ENCODE measurements around the gene TENM3. TPM values are rescaled to one million over a fixed set of nuclear protein-coding genes. Genes with fewer than 3 reads are reported as not detected.

Gene TENM3
- total RNA-seq, 1 experiment from 2014 or later, result 71.0 TPM

DNA sequence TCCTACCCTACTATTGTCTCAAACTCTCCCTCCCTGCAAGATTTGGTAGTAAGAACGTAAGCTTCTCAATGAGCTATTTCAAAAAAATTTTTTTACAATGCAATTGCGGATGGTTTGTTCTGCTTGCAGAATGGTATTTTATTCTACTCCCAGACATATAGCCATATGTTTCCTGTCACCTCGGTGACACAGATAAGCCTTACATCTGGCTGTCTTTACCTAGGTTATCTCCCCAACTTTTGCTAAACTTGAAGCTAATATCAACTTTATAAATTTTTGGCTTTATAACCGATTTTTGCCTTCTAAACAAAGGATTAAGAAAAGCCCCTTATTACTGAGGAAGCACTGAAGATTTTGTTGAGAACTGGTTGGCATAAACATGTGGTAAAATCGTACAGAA is 331.5 kb downstream of the TENM3 start:
- ChIA-PET POLR2A (no interaction called here), CTCF (no interaction called here)
- TF ChIP-seq, protein P1, sequence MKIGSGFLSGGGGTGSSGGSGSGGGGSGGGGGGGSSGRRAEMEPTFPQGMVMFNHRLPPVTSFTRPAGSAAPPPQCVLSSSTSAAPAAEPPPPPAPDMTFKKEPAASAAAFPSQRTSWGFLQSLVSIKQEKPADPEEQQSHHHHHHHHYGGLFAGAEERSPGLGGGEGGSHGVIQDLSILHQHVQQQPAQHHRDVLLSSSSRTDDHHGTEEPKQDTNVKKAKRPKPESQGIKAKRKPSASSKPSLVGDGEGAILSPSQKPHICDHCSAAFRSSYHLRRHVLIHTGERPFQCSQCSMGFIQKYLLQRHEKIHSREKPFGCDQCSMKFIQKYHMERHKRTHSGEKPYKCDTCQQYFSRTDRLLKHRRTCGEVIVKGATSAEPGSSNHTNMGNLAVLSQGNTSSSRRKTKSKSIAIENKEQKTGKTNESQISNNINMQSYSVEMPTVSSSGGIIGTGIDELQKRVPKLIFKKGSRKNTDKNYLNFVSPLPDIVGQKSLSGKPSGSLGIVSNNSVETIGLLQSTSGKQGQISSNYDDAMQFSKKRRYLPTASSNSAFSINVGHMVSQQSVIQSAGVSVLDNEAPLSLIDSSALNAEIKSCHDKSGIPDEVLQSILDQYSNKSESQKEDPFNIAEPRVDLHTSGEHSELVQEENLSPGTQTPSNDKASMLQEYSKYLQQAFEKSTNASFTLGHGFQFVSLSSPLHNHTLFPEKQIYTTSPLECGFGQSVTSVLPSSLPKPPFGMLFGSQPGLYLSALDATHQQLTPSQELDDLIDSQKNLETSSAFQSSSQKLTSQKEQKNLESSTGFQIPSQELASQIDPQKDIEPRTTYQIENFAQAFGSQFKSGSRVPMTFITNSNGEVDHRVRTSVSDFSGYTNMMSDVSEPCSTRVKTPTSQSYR (CRISPR knock-in tag; IDR thresholded peaks at IDR 0.05), result no peak
- TF ChIP-seq JUN (CRISPR knock-in tag; IDR thresholded peaks at IDR 0.05), result no peak
- TF ChIP-seq SOX15 (CRISPR knock-in tag; IDR thresholded peaks at IDR 0.05), result no peak
- no peak for TF ChIP-seq ZNF232 (CRISPR knock-in tag; IDR thresholded peaks at IDR 0.05)
- no peak for TF ChIP-seq SMAD3 (CRISPR knock-in tag; IDR thresholded peaks at IDR 0.05; ENCODE audit: borderline replicate concordance)
- TF ChIP-seq, protein P2, sequence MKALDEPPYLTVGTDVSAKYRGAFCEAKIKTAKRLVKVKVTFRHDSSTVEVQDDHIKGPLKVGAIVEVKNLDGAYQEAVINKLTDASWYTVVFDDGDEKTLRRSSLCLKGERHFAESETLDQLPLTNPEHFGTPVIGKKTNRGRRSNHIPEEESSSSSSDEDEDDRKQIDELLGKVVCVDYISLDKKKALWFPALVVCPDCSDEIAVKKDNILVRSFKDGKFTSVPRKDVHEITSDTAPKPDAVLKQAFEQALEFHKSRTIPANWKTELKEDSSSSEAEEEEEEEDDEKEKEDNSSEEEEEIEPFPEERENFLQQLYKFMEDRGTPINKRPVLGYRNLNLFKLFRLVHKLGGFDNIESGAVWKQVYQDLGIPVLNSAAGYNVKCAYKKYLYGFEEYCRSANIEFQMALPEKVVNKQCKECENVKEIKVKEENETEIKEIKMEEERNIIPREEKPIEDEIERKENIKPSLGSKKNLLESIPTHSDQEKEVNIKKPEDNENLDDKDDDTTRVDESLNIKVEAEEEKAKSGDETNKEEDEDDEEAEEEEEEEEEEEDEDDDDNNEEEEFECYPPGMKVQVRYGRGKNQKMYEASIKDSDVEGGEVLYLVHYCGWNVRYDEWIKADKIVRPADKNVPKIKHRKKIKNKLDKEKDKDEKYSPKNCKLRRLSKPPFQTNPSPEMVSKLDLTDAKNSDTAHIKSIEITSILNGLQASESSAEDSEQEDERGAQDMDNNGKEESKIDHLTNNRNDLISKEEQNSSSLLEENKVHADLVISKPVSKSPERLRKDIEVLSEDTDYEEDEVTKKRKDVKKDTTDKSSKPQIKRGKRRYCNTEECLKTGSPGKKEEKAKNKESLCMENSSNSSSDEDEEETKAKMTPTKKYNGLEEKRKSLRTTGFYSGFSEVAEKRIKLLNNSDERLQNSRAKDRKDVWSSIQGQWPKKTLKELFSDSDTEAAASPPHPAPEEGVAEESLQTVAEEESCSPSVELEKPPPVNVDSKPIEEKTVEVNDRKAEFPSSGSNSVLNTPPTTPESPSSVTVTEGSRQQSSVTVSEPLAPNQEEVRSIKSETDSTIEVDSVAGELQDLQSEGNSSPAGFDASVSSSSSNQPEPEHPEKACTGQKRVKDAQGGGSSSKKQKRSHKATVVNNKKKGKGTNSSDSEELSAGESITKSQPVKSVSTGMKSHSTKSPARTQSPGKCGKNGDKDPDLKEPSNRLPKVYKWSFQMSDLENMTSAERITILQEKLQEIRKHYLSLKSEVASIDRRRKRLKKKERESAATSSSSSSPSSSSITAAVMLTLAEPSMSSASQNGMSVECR (CRISPR knock-in tag; IDR thresholded peaks at IDR 0.05; ENCODE audit: borderline replicate concordance), result no peak
- TF ChIP-seq, protein P3, sequence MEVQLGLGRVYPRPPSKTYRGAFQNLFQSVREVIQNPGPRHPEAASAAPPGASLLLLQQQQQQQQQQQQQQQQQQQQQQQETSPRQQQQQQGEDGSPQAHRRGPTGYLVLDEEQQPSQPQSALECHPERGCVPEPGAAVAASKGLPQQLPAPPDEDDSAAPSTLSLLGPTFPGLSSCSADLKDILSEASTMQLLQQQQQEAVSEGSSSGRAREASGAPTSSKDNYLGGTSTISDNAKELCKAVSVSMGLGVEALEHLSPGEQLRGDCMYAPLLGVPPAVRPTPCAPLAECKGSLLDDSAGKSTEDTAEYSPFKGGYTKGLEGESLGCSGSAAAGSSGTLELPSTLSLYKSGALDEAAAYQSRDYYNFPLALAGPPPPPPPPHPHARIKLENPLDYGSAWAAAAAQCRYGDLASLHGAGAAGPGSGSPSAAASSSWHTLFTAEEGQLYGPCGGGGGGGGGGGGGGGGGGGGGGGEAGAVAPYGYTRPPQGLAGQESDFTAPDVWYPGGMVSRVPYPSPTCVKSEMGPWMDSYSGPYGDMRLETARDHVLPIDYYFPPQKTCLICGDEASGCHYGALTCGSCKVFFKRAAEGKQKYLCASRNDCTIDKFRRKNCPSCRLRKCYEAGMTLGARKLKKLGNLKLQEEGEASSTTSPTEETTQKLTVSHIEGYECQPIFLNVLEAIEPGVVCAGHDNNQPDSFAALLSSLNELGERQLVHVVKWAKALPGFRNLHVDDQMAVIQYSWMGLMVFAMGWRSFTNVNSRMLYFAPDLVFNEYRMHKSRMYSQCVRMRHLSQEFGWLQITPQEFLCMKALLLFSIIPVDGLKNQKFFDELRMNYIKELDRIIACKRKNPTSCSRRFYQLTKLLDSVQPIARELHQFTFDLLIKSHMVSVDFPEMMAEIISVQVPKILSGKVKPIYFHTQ (CRISPR knock-in tag; IDR thresholded peaks at IDR 0.05), result no peak
- TF ChIP-seq, protein P4, sequence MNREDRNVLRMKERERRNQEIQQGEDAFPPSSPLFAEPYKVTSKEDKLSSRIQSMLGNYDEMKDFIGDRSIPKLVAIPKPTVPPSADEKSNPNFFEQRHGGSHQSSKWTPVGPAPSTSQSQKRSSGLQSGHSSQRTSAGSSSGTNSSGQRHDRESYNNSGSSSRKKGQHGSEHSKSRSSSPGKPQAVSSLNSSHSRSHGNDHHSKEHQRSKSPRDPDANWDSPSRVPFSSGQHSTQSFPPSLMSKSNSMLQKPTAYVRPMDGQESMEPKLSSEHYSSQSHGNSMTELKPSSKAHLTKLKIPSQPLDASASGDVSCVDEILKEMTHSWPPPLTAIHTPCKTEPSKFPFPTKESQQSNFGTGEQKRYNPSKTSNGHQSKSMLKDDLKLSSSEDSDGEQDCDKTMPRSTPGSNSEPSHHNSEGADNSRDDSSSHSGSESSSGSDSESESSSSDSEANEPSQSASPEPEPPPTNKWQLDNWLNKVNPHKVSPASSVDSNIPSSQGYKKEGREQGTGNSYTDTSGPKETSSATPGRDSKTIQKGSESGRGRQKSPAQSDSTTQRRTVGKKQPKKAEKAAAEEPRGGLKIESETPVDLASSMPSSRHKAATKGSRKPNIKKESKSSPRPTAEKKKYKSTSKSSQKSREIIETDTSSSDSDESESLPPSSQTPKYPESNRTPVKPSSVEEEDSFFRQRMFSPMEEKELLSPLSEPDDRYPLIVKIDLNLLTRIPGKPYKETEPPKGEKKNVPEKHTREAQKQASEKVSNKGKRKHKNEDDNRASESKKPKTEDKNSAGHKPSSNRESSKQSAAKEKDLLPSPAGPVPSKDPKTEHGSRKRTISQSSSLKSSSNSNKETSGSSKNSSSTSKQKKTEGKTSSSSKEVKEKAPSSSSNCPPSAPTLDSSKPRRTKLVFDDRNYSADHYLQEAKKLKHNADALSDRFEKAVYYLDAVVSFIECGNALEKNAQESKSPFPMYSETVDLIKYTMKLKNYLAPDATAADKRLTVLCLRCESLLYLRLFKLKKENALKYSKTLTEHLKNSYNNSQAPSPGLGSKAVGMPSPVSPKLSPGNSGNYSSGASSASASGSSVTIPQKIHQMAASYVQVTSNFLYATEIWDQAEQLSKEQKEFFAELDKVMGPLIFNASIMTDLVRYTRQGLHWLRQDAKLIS (CRISPR knock-in tag; IDR thresholded peaks at IDR 0.05; ENCODE audit: borderline replicate concordance), result no peak
- no peak for TF ChIP-seq ATF1 (CRISPR knock-in tag; IDR thresholded peaks at IDR 0.05)
- no peak for TF ChIP-seq SP1 (CRISPR knock-in tag; conservative IDR thresholded peaks at IDR 0.05)
- TF ChIP-seq, protein P5, sequence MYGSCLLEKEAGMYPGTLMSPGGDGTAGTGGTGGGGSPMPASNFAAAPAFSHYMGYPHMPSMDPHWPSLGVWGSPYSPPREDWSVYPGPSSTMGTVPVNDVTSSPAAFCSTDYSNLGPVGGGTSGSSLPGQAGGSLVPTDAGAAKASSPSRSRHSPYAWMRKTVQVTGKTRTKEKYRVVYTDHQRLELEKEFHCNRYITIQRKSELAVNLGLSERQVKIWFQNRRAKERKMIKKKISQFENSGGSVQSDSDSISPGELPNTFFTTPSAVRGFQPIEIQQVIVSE (CRISPR knock-in tag; IDR thresholded peaks at IDR 0.05; ENCODE audit: borderline replicate concordance), result no peak
- TF ChIP-seq FOXJ3 (CRISPR knock-in tag; IDR thresholded peaks at IDR 0.05; ENCODE audit: borderline replicate concordance), result no peak
- no peak for TF ChIP-seq FOXP1 (CRISPR knock-in tag; IDR thresholded peaks at IDR 0.05; ENCODE audit: borderline replicate concordance)
- no peak for TF ChIP-seq ZNF317 (CRISPR knock-in tag; IDR thresholded peaks at IDR 0.05; ENCODE audit: borderline replicate concordance, low read depth)
- TF ChIP-seq, protein P6, sequence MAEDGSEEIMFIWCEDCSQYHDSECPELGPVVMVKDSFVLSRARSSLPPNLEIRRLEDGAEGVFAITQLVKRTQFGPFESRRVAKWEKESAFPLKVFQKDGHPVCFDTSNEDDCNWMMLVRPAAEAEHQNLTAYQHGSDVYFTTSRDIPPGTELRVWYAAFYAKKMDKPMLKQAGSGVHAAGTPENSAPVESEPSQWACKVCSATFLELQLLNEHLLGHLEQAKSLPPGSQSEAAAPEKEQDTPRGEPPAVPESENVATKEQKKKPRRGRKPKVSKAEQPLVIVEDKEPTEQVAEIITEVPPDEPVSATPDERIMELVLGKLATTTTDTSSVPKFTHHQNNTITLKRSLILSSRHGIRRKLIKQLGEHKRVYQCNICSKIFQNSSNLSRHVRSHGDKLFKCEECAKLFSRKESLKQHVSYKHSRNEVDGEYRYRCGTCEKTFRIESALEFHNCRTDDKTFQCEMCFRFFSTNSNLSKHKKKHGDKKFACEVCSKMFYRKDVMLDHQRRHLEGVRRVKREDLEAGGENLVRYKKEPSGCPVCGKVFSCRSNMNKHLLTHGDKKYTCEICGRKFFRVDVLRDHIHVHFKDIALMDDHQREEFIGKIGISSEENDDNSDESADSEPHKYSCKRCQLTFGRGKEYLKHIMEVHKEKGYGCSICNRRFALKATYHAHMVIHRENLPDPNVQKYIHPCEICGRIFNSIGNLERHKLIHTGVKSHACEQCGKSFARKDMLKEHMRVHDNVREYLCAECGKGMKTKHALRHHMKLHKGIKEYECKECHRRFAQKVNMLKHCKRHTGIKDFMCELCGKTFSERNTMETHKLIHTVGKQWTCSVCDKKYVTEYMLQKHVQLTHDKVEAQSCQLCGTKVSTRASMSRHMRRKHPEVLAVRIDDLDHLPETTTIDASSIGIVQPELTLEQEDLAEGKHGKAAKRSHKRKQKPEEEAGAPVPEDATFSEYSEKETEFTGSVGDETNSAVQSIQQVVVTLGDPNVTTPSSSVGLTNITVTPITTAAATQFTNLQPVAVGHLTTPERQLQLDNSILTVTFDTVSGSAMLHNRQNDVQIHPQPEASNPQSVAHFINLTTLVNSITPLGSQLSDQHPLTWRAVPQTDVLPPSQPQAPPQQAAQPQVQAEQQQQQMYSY (CRISPR knock-in tag; IDR thresholded peaks at IDR 0.05), result no peak
- TF ChIP-seq CREB1 (CRISPR knock-in tag; IDR thresholded peaks at IDR 0.05), result no peak
- no peak for TF ChIP-seq ZNF263 (CRISPR knock-in tag; IDR thresholded peaks at IDR 0.05; ENCODE audit: low read depth)
- no peaks in the 10 kb centered on the region for H3K9me3 Mint-ChIP-seq
- H3K4me3 Mint-ChIP-seq, result no peak overlapping the region
- H3K4me1 Mint-ChIP-seq, result peaks cover 33% of the 10 kb centered on the region
- DNase-seq (ENCODE audit: low spot score) (no peak), ATAC-seq (no peak)
- no peaks in the 10 kb centered on the region for H3K36me3 Mint-ChIP-seq
- H3K27ac Mint-ChIP-seq, result peak overlapping the region; percentile 35; the same call in 1 of the 2 replicates
- H3K27me3 Mint-ChIP-seq (ENCODE audit: low read depth), result no peaks in the 10 kb centered on the region
